T-helper 17 cell (primary cell): ENCODE measurements around the gene VSNL1. TPM values are rescaled to one million over a fixed set of nuclear protein-coding genes. Genes with fewer than 3 reads are reported as not detected.

ENCODE experiments used
- ATAC-seq: fragments of 150-1000 bp; cut with Tn5 transposase; 2 replicates; pipeline ENCODE4 v1.10.0; 2021; ENCODE audit warnings: mild to moderate bottlenecking, moderate library complexity
- DNase-seq, 3 donors: peaks; one replicate each; pipeline versions ENCODE4 v3.0.0 to v3.0.0-alpha.2; 2020 to 2021
- H3K9me3 ChIP-seq: one replicate; pipeline ENCODE4 v1.7.0; 2013; ENCODE audit warnings: low read length, mild to moderate bottlenecking; ENCODE audit not compliant: control insufficient read depth, poor library complexity, severe bottlenecking
- H3K27ac Mint-ChIP-seq: one replicate; pipeline ENCODE4 v1.8.0; 2022; ENCODE audit warnings: mild to moderate bottlenecking, moderate library complexity, mixed read lengths
- H3K27me3 Mint-ChIP-seq: one replicate; pipeline ENCODE4 v1.8.0; 2022; ENCODE audit warnings: mixed read lengths
- H3K36me3 Mint-ChIP-seq: one replicate; pipeline ENCODE4 v1.8.0; 2022; ENCODE audit warnings: low read depth, mixed read lengths
- H3K4me1 Mint-ChIP-seq: one replicate; pipeline ENCODE4 v1.8.0; 2022; ENCODE audit warnings: mild to moderate bottlenecking, mixed read lengths
- H3K4me3 Mint-ChIP-seq: one replicate; pipeline ENCODE4 v1.8.0; 2022; ENCODE audit warnings: mild to moderate bottlenecking, moderate library complexity, mixed read lengths
- total RNA-seq, 4 donors: library from RNA in 2 of 4; stranded (reverse) in 2 of 4; gene quantifications; one replicate each; pipeline ENCODE4 v1.2.3 and lab custom pipeline; 2022 to 2026

VSNL1 gene
- total RNA-seq, 2 donors from 2014 or later = not detected

GRCh38 chr2:17593841-17594491, 53.5 kb downstream of the VSNL1 start:
- Mint-ChIP-seq H3K4me1 (no peaks in the 10 kb centered on the region), H3K4me3 (no peak overlapping the region), H3K27me3 (peaks cover 32% of the 10 kb centered on the region), H3K36me3 (no peaks in the 10 kb centered on the region), H3K27ac (no peak overlapping the region)
- no peak for DNase-seq
- no peak for ATAC-seq
- H3K9me3 ChIP-seq = no peaks in the 10 kb centered on the region

GRCh38 chr2:17594533-17595401, 54.3 kb downstream of the VSNL1 start:
- no peak overlapping the region for H3K27ac Mint-ChIP-seq
- H3K27me3 Mint-ChIP-seq = peaks cover 32% of the 10 kb centered on the region
- ATAC-seq (no peak), DNase-seq (no peak)
- no peaks in the 10 kb centered on the region for H3K36me3 Mint-ChIP-seq
- H3K9me3 ChIP-seq = no peaks in the 10 kb centered on the region
- H3K4me3 Mint-ChIP-seq = no peak overlapping the region
- H3K4me1 Mint-ChIP-seq = no peaks in the 10 kb centered on the region

- peaks cover 27% of the 10 kb centered on the region for H3K27me3 Mint-ChIP-seq
- ATAC-seq (no peak), DNase-seq (no peak)
- no peaks in the 10 kb centered on the region for H3K36me3 Mint-ChIP-seq
- H3K27ac Mint-ChIP-seq = no peak overlapping the region
- no peaks in the 10 kb centered on the region for H3K9me3 ChIP-seq
- H3K4me1 Mint-ChIP-seq = no peaks in the 10 kb centered on the region
- H3K4me3 Mint-ChIP-seq = no peak overlapping the region
Measured at GRCh38 chr2:17599617-17600016, 59.1 kb downstream of the VSNL1 start.

- no peak for DNase-seq
- H3K9me3 ChIP-seq = no peaks in the 10 kb centered on the region
- Mint-ChIP-seq H3K27ac (no peak overlapping the region), H3K27me3 (peaks cover 24% of the 10 kb centered on the region), H3K4me1 (no peaks in the 10 kb centered on the region), H3K4me3 (no peak overlapping the region), H3K36me3 (no peaks in the 10 kb centered on the region)
- no peak for ATAC-seq
Measured at GRCh38 chr2:17600556-17601204, 60.2 kb downstream of the VSNL1 start.

- Mint-ChIP-seq H3K4me3 (no peak overlapping the region), H3K27me3 (peaks cover 38% of the 10 kb centered on the region), H3K27ac (no peak overlapping the region), H3K36me3 (no peaks in the 10 kb centered on the region), H3K4me1 (no peaks in the 10 kb centered on the region)
- ATAC-seq = no peak
- DNase-seq = no peak
- H3K9me3 ChIP-seq = no peaks in the 10 kb centered on the region
Measured at GRCh38 chr2:17604050-17604449, 63.6 kb downstream of the VSNL1 start.

GRCh38 chr2:17605696-17606095, 65.2 kb downstream of the VSNL1 start:
- DNase-seq (no peak), ATAC-seq (no peak)
- Mint-ChIP-seq H3K4me3 (no peak overlapping the region), H3K4me1 (no peaks in the 10 kb centered on the region), H3K27me3 (peaks cover 39% of the 10 kb centered on the region), H3K36me3 (no peaks in the 10 kb centered on the region), H3K27ac (no peak overlapping the region)
- H3K9me3 ChIP-seq = no peaks in the 10 kb centered on the region

GRCh38 chr2:17606851-17607250, 66.4 kb downstream of the VSNL1 start:
- Mint-ChIP-seq H3K27me3 (peaks cover 40% of the 10 kb centered on the region), H3K4me1 (no peaks in the 10 kb centered on the region), H3K36me3 (no peaks in the 10 kb centered on the region), H3K4me3 (no peak overlapping the region), H3K27ac (no peak overlapping the region)
- no peaks in the 10 kb centered on the region for H3K9me3 ChIP-seq
- DNase-seq = no peak
- no peak for ATAC-seq

GRCh38 chr2:17607379-17607778, 66.9 kb downstream of the VSNL1 start:
- no peak for DNase-seq
- ATAC-seq = no peak
- Mint-ChIP-seq H3K36me3 (no peaks in the 10 kb centered on the region), H3K4me1 (no peaks in the 10 kb centered on the region), H3K27me3 (peaks cover 42% of the 10 kb centered on the region), H3K4me3 (no peak overlapping the region), H3K27ac (no peak overlapping the region)
- H3K9me3 ChIP-seq = no peaks in the 10 kb centered on the region

- DNase-seq (no peak), ATAC-seq (no peak)
- Mint-ChIP-seq H3K27me3 (peaks cover 51% of the 10 kb centered on the region), H3K36me3 (no peaks in the 10 kb centered on the region), H3K4me1 (no peaks in the 10 kb centered on the region), H3K27ac (no peak overlapping the region), H3K4me3 (no peak overlapping the region)
- H3K9me3 ChIP-seq = no peaks in the 10 kb centered on the region
Measured at GRCh38 chr2:17608251-17608650, 67.8 kb downstream of the VSNL1 start.

- Mint-ChIP-seq H3K27ac (no peak overlapping the region), H3K27me3 (peaks cover 67% of the 10 kb centered on the region), H3K36me3 (peaks cover 3% of the 10 kb centered on the region), H3K4me3 (no peak overlapping the region), H3K4me1 (no peaks in the 10 kb centered on the region)
- H3K9me3 ChIP-seq = no peaks in the 10 kb centered on the region
- DNase-seq = no peak
- ATAC-seq = no peak
Measured at GRCh38 chr2:17610521-17610920, 70.0 kb downstream of the VSNL1 start.

GRCh38 chr2:17611036-17611435, 70.5 kb downstream of the VSNL1 start:
- Mint-ChIP-seq H3K4me1 (no peaks in the 10 kb centered on the region), H3K4me3 (no peak overlapping the region), H3K27ac (no peak overlapping the region), H3K36me3 (peaks cover 3% of the 10 kb centered on the region), H3K27me3 (peaks cover 71% of the 10 kb centered on the region)
- ATAC-seq (no peak), DNase-seq (no peak)
- H3K9me3 ChIP-seq = no peaks in the 10 kb centered on the region

- peaks cover 54% of the 10 kb centered on the region for H3K27me3 Mint-ChIP-seq
- ATAC-seq = no peak
Measured at GRCh38 chr2:17614174-17614930, 73.9 kb downstream of the VSNL1 start.

GRCh38 chr2:17615147-17615546, 74.7 kb downstream of the VSNL1 start:
- Mint-ChIP-seq H3K27ac (no peak overlapping the region), H3K36me3 (peaks cover 3% of the 10 kb centered on the region), H3K27me3 (peaks cover 62% of the 10 kb centered on the region), H3K4me1 (no peaks in the 10 kb centered on the region), H3K4me3 (no peak overlapping the region)
- ATAC-seq (no peak), DNase-seq (no peak)
- no peaks in the 10 kb centered on the region for H3K9me3 ChIP-seq

More at GRCh38 chr2:17614174-17614930, 73.9 kb downstream of the VSNL1 start:
- DNase-seq = no peak
- Mint-ChIP-seq H3K4me3 (no peak overlapping the region), H3K4me1 (no peaks in the 10 kb centered on the region), H3K36me3 (peaks cover 3% of the 10 kb centered on the region), H3K27ac (no peak overlapping the region)
- H3K9me3 ChIP-seq = no peaks in the 10 kb centered on the region
